Glomerular endothelial cell (primary cell): ENCODE data around the gene DPP10. TPM values are rescaled to one million over a fixed set of nuclear protein-coding genes. Genes with fewer than 3 reads are reported as not detected.
"Not testable (repeated sequence)": the region's sequence is repeated elsewhere in the genome, so short reads cannot be mapped to it uniquely, and the experiment has no call there.

Experiments
- DNase-seq: peaks from one replicate; pipeline ENCODE4 v3.0.0-alpha.2; 2011; ENCODE audit warnings: low read depth, low spot score; ENCODE audit errors: extremely low read depth
- total RNA-seq: library from RNA; depleted of rRNA; stranded (reverse); fragments of >200 nt; gene quantifications from 2 replicates; pipeline ENCODE4 v1.2.3, GENCODE V29; 2015

DPP10 gene
- not detected in 2 replicates for total RNA-seq

GRCh38 chr2:114442510-114442909 is at the start of gene DPP10:
TSS of gene DPP10 (plus strand) at chr2:114442641.
- DNase-seq, result no peak

DNA sequence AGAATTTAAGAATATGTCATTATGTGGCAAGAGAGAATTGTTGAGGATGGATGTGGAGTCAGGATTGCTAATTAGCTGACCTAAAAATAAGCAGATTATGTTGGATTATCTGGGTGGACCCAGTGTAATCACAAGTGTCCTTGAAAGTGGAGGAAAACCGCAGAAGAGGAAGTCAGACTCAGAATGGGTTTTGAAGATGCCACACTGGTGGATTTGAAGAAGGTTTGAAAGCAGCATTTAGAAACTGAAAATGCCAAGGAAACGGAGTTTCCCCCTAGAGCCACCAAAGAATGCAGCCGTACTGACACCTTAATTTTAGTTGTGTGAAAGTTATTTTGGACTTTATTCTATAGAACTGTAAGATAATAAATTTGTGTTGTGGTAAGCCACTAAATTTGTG is 41.6 kb upstream of the DPP10 start:
- no peak for DNase-seq

DNA sequence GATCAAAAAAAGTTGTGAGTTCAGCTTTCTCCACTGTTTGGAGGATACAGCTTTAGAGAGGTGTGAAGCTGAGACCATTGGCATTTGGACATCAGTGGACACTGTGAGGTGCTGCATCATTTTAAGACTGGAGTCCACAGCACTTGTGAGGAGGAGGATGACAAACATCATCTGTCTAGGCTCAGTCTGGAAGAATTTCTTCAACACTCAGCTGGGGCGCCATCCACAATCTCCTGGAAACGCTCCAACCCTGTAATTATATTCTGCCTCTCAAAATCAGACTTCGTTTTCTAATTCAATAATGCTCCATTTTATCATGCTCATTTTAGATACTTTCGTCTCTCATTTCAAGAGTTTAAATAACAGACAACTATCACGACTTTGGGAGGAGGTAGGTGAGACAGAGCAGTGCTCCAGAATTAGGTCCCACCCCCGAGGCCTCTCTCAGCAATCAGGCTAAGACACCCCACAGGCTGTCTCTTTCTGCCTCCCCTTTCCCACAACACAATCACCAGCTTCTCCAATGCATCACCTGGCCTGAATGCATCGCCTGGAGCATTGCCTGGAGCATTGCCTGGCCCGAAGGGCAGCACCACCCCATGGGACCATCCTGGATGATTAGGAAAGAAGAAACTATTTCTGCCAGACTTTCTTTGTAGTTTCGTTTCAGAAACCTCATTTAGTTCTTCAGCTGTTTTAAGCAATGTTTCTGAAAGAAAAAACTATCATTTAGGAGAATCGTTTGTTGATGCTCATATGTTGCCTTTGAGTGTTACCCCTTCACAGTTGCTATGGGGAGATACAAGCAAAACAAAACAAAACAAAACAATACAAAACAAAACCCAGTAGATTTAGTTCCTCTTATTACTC is 37.0 kb upstream of the DPP10 start:
- no peak for DNase-seq

- no peak for DNase-seq
Observed at GRCh38 chr2:114406347-114406746, 36.1 kb upstream of the DPP10 start.

DNA sequence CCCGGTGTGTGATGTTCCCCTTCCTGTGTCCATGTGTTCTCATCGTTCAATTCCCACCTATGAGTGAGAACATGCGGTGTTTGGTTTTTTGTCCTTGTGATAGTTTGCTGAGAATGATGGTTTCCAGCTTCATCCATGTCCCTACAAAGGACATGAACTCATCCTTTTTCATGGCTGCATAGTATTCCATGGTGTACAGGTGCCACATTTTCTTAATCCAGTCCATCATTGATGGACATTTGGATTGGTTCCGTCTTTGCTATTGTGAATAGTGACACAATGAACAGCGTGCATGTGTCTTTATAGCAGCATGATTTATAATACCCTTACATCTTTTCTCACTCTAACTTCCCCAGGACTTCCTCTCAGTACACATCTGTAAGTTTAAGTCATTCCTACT is 35.1 kb upstream of the DPP10 start:
- not testable (repeated sequence) for DNase-seq

DNA sequence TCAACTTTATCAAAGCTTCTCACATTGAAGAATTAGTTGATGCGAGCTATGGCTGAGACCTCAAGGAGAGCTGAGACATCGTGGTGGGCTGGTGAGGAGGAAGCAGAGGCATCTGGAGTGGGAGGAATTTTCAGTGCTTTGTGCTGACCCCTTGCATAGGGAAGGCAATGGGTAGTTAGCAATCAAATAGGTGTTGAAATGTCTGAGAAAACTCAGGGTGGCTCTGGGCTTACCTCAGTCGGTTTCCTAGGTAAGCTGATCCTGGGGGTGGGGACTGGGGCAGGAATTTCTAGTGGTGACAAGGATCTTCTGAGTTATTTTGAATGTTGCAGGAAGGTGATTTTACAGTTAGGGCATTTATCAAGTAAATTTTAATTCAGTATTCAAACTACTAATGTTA is 20.7 kb upstream of the DPP10 start:
- no peak for DNase-seq

GRCh38 chr2:114424699-114425098 is 17.7 kb upstream of the DPP10 start:
- DNase-seq, result no peak

DNA sequence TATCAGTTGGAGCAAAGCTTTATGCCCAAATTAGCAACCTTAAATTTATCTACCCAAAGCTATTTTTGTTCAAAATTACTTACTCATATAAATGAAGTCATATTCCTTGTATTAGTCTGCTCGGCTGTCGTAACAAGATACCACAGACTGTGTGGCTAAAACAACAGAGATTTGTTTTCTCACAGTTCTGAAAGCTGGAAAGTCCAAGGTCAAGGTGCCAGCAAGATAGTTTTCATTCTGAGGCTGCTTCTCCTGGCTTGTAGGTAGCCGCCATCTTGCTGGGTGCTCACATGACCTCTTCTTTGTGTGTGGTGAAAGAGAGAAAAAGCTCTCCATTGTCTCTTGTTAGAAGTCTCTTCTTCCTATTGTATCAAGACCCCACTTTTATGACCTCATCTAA is 15.7 kb upstream of the DPP10 start:
- DNase-seq, result no peak

DNA sequence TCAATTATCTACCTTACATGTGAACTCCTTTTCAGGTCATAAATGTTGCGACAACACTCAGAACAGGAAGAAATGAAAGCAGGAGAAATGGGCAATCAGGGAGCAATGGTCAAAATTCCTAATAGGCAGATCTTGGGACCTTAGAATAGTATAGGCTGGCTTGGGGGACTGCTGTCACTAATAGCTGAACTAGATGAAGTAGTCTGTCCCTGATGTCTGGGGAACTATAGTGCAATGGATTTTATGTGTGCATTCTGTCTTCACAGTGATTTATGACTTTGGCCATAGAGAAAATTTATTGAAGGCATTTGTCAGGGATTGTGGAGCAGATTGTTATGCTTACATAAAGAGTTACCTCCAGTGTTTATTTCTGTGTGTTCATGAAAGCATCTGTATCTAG is 6.1 kb upstream of the DPP10 start:
- DNase-seq, result no peak

- no peak for DNase-seq
Observed at GRCh38 chr2:114446571-114446970, 4.1 kb downstream of the DPP10 start.

GRCh38 chr2:114450639-114451038 is 8.2 kb downstream of the DPP10 start:
- no peak for DNase-seq

DNA sequence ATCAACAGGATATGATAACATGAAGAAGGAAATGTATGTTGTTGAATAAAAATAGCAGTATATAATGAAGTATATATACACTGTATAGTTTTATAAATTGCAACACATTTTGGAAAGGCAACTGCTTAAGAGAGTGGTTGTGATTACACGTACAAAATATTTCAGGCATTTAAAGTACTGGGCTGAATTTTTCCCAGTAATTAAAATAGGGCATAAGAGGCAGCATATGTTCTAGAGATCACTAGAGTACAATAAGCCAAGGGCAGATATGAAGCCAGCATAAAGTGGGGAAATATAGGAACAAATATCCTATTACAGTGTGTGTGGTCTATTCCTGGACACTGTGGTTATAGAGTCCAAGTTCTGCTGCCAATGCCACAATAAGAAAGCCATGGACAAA is 14.1 kb downstream of the DPP10 start:
- DNase-seq, result no peak

DNA sequence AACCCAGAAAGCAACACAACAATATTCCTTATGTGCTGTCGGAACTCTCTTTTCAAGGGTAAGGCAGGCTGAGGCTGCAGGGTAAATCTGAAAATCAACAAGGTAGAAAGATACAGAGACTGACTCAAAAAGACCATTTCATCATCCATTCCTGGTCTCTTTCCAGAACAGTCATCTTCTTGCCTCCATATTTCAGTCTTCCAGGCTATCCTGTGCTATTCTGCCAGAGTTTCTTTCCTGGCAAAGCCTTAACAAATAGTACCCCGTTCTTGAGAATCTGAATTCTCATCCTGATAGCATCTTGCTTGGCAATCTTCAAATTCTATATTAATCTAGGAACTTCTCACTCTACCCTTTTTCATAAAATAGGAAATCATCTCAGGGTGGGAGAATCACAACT is 15.5 kb downstream of the DPP10 start:
- DNase-seq, result no peak

DNA sequence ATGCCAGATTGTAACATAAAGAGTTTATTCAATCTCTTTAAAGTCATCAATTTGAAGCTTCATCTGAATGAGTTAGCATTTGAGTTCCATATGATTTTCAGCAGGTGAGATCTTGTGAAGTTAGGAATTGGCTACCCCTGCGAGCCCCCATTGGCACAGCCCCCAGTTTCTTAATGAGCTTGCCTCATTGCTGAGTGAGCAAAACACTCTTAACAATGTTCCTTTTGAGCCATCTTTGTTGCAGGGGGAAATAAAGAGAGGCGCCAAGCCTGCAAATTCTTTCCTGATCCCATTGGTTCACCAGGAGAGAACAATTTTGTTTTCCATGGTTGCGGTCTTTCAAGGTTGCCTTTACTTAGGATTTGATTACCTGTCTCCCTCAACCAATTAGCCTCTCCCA is 18.7 kb downstream of the DPP10 start:
- no peak for DNase-seq

GRCh38 chr2:114464961-114465706 is 22.7 kb downstream of the DPP10 start:
- DNase-seq, result no peak

- no peak for DNase-seq
Observed at GRCh38 chr2:114468343-114468742, 25.9 kb downstream of the DPP10 start.

GRCh38 chr2:114472246-114472645 is 29.8 kb downstream of the DPP10 start:
- DNase-seq, result no peak

DNA sequence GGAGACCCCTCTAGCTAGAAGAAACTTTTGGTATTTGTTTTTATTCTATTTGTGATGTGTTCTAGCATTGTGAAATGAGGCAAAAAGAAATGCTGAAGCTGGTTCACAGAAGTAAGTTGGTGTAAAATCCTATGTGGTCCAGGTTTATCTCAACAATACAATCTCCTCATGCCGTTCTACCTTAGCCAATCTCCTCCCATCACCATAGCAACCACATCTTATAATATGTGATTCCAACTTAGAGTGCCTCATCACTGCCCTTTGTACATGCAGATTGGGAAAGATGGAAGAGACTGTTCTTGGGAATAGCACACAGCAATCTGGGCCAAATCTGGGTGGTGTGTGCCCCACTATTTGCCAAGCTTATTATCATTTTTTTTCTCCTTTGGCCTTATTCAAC is 30.3 kb downstream of the DPP10 start:
- DNase-seq, result no peak

DNA sequence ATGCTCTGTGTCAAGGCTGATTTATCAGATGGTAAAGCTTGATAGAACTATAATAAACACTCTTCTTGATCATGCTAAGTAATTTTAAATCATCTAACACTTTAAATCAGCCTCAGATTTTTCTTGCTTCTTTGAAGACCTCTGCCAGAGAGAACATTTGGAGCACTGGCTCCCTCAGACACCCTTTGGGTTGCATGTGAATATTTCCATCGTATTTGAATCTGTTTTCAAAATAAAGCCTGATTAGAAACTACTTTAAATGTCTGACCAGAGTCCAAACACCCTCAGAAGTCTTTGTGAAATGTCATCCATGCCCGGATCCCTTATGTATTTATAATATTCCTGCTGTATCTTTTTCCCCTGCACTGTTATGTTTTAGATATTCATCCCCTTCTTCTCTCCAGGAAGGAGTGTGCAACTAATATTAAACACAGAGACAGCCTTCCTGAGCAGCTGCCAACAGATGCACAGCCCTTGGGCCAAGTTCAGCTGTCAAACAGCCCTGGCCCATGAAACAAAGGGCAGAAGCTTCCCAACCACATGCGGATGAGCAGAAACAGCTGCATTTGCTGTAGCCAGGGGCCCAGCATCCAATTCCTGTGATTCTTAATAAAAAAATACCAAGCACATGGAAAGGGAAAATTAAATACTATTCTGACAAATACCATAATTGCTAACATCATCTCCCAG is 46.5 kb downstream of the DPP10 start:
- no peak for DNase-seq

- DNase-seq, result no peak
Observed at GRCh38 chr2:114495046-114495445, 52.6 kb downstream of the DPP10 start.

GRCh38 chr2:114496959-114497358 is 54.5 kb downstream of the DPP10 start:
- DNase-seq, result no peak

GRCh38 chr2:114499101-114499500 is 56.7 kb downstream of the DPP10 start:
- no peak for DNase-seq
